Body of pancreas (tissue), 4 donors: Measurements from ENCODE around the gene GGPS1. TPM values are rescaled to one million over a fixed set of nuclear protein-coding genes. Genes with fewer than 3 reads are reported as not detected.

ENCODE experiments used
- ATAC-seq: fragments of 150-250 bp; one replicate; pipeline ENCODE4 v1.9.1; 2016
- DNase-seq, 4 donors: peaks; one replicate each; pipeline ENCODE4 v3.0.0-alpha.2; 2019
- H3K27ac ChIP-seq, 4 donors: fragments of 200-600 bp; sonication (generic); 1 replicate in 3 of 4; 2 replicates in 1 of 4; pipeline versions ENCODE4 v1.5.1 to v1.6.1; 2016 to 2019; ENCODE audit warnings: mild to moderate bottlenecking in 1 of 4, mixed read lengths in 1 of 4, moderate library complexity in 1 of 4
- H3K27me3 ChIP-seq, 2 donors: fragments of 200-600 bp; sonication (generic); one replicate each; pipeline ENCODE4 v1.6.0; 2016; ENCODE audit warnings: mild to moderate bottlenecking in 1 of 2
- H3K36me3 ChIP-seq, 2 donors: fragments of 200-600 bp; sonication (generic); replicated peaks in 1 of 2; 2 replicates each; pipeline ENCODE4 v1.5.1; 2016; ENCODE audit warnings: low read depth in 2 of 2; ENCODE audit not compliant: insufficient read depth in 1 of 2
- H3K4me1 ChIP-seq: fragments of 200-600 bp; sonication (generic); one replicate; pipeline ENCODE4 v1.6.0; 2016
- H3K4me3 ChIP-seq, 2 donors: fragments of 200-600 bp; sonication (generic); 1 replicate in 1 of 2; 2 replicates in 1 of 2; pipeline ENCODE4 v1.5.1; 2016 to 2019
- H3K9me3 ChIP-seq, 3 donors: fragments of 200-600 bp; sonication (generic); 1 replicate in 2 of 3; 2 replicates in 1 of 3; pipeline ENCODE4 v1.5.1; 2016
- POLR2A ChIP-seq, 3 donors: fragments of 450-650 bp; IDR thresholded peaks; one replicate each; pipeline ENCODE4 v1.6.1; 2016; ENCODE audit warnings: antibody characterized with exemption in 3 of 3, mild to moderate bottlenecking in 2 of 3
- WGBS, 2 donors: methylation state at CpG; one replicate each; pipeline ENCODE4 v1.1.5; 2017; 5-methylcytosine and 5-hydroxymethylcytosine counted together
- intact Hi-C: fragments of 100-400 bp; cut with DNase I; formaldehyde crosslinking; loops from one replicate; pipeline ENCODE4 v1.15.1; 2023
- total RNA-seq, 2 donors: library from RNA; depleted of rRNA; stranded (reverse); fragments of >200 nt; gene quantifications; one replicate each; pipeline ENCODE4 v1.1.0, GENCODE V29; 2016
- TF ChIP-seq, protein P1 (sequence below), 7 experiments: fragments of 450-650 bp in 4 of 7; fragments of 200-600 bp in 3 of 7; sonication (generic) in 3 of 7; IDR thresholded peaks; one replicate each; pipeline ENCODE4 v1.5.1; 2016 to 2019; ENCODE audit warnings: antibody characterized with exemption in 7 of 7

GGPS1 gene
- total RNA-seq, 2 donors from 2014 or later = 11.9 to 15.3 TPM

- 87 to 89% methylated on average over 12 of the region's 12 CpGs for WGBS, 2 donors
- H3K4me1 ChIP-seq = peaks cover 86% of the 10 kb centered on the region
- intact Hi-C loops = no loop called here
Observed at GRCh38 chr1:235290740-235291502, 37.4 kb upstream of the GGPS1 start.

DNA sequence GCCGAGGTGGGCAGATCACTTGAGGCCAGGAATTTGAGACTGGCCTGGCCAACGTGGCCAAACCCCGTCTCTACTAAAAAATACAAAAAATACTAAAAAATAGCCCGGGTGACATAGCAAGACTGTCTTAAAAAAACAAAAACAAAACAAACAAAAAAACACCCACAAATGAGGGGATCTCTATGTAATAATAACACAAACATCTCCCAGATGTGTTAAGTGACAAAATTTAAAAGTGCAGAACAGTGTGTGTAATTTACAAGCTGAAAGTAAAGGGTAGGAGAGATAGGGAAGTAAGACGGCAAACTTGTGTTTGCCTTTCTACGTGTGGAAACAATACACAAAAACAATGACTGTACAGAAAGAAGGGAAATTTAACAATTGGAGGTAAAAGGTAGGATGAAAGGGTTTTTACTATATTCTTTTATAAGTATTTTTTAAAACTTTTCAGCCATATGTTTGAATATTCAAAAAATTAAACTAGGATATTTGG, 36.7 kb upstream of the GGPS1 start:
- no peaks in the 10 kb centered on the region for H3K27me3 ChIP-seq
- H3K9me3 ChIP-seq = no peaks in the 10 kb centered on the region
- H3K4me3 ChIP-seq = no peak overlapping the region
- intact Hi-C loops = no loop called here
- no peak for TF ChIP-seq POLR2A (IDR thresholded peaks at IDR 0.05)
- TF ChIP-seq, protein P1, sequence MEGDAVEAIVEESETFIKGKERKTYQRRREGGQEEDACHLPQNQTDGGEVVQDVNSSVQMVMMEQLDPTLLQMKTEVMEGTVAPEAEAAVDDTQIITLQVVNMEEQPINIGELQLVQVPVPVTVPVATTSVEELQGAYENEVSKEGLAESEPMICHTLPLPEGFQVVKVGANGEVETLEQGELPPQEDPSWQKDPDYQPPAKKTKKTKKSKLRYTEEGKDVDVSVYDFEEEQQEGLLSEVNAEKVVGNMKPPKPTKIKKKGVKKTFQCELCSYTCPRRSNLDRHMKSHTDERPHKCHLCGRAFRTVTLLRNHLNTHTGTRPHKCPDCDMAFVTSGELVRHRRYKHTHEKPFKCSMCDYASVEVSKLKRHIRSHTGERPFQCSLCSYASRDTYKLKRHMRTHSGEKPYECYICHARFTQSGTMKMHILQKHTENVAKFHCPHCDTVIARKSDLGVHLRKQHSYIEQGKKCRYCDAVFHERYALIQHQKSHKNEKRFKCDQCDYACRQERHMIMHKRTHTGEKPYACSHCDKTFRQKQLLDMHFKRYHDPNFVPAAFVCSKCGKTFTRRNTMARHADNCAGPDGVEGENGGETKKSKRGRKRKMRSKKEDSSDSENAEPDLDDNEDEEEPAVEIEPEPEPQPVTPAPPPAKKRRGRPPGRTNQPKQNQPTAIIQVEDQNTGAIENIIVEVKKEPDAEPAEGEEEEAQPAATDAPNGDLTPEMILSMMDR (IDR thresholded peaks at IDR 0.05) = no peak
- no peaks in the 10 kb centered on the region for H3K36me3 ChIP-seq
- DNase-seq (no peak), ATAC-seq (no peak)
- peaks cover 86% of the 10 kb centered on the region for H3K4me1 ChIP-seq
- no peak overlapping the region for H3K27ac ChIP-seq
- WGBS, 2 donors = 53 to 54% methylated on average over 6 of the region's 6 CpGs

More at GRCh38 chr1:235290740-235291502, 37.4 kb upstream of the GGPS1 start:
- Histone ChIP-seq H3K36me3 (no peaks in the 10 kb centered on the region), H3K27ac (no peak overlapping the region), H3K9me3 (no peaks in the 10 kb centered on the region), H3K27me3 (no peaks in the 10 kb centered on the region), H3K4me3 (no peak overlapping the region)
- DNase-seq = no peak
- TF ChIP-seq, protein P1 (IDR thresholded peaks at IDR 0.05) = no peak
- TF ChIP-seq POLR2A (IDR thresholded peaks at IDR 0.05) = no peak
- no peak for ATAC-seq

DNA sequence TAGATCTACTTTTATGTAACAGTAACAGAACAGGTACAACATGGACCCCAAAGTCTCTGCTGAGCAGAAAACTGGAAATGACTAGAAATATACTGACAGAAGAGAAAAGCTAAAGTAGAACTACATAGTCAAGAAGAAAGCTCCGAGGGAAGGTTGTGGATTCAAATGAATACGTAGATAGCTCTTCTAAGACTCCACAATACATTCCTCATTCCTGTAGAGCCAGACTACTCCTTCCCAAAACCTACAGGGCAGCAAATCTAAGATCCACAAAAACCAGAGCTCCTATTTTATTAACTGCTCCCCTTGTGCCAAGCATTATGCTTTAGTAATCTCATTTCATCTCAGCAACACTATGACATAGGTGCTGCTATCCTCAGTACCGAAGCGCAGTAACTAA, 35.6 kb upstream of the GGPS1 start:
- DNase-seq (no peak), ATAC-seq (no peak)
- no peak for TF ChIP-seq POLR2A (IDR thresholded peaks at IDR 0.05)
- TF ChIP-seq, protein P1 (IDR thresholded peaks at IDR 0.05) = no peak
- 70 to 74% methylated on average over 4 of the region's 4 CpGs for WGBS, 2 donors
- H3K27me3 ChIP-seq = no peaks in the 10 kb centered on the region
- intact Hi-C loops = no loop called here
- no peaks in the 10 kb centered on the region for H3K36me3 ChIP-seq
- peaks cover 91% of the 10 kb centered on the region for H3K4me1 ChIP-seq
- no peak overlapping the region for H3K4me3 ChIP-seq
- peak overlapping the region in 1 of 4 donors; percentile 18 for H3K27ac ChIP-seq
- no peaks in the 10 kb centered on the region for H3K9me3 ChIP-seq

DNA sequence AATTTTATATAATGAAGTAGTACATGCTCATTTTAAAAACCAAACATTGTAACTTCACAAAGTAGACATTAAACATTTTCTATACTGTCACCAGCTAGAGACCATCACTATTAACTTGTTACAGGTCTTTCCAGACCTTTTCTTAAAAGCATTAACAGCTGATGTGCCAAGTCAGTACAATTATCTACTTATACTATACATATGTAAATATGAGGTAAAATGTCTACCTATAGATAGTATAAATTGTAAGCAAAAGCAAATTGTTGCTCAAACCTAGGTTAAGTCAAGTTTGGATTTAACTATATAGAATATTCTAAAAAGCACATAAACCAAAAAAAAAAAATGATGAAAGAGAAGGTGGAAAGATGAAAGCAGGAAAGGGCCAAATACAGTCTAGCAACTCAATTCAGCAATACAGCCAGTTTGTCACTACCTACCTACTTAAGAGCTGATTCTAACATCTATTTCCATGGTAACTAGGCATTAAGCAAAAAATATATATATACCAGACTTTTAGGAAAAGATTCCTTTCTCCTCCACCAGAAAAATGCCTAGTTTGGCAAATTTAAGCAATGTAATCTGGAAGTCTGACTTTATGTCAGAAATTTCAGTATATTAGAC, 34.9 kb upstream of the GGPS1 start:
- Histone ChIP-seq H3K9me3 (no peaks in the 10 kb centered on the region), H3K4me3 (no peak overlapping the region), H3K4me1 (peaks cover 92% of the 10 kb centered on the region), H3K27ac (peak overlapping the region in 1 of 4 donors; percentile 48), H3K36me3 (no peaks in the 10 kb centered on the region), H3K27me3 (no peaks in the 10 kb centered on the region)
- TF ChIP-seq, protein P1 (IDR thresholded peaks at IDR 0.05) = no peak
- no peak for TF ChIP-seq POLR2A (IDR thresholded peaks at IDR 0.05)
- intact Hi-C loops = no loop called here
- no peak for DNase-seq
- no peak for ATAC-seq
